Body of pancreas (tissue), 4 donors: ENCODE data around the gene DEPDC4.

ENCODE experiments used
- POLR2A ChIP-seq, 3 donors: fragments of 450-650 bp; IDR thresholded peaks; one replicate each; pipeline ENCODE4 v1.6.1; 2016; ENCODE audit warnings: antibody characterized with exemption in 3 of 3, mild to moderate bottlenecking in 2 of 3
- TF ChIP-seq, protein P1 (sequence below), 7 experiments: fragments of 450-650 bp in 4 of 7; fragments of 200-600 bp in 3 of 7; sonication (generic) in 3 of 7; IDR thresholded peaks; one replicate each; pipeline ENCODE4 v1.5.1; 2016 to 2019; ENCODE audit warnings: antibody characterized with exemption in 7 of 7

- TF ChIP-seq, protein P1, sequence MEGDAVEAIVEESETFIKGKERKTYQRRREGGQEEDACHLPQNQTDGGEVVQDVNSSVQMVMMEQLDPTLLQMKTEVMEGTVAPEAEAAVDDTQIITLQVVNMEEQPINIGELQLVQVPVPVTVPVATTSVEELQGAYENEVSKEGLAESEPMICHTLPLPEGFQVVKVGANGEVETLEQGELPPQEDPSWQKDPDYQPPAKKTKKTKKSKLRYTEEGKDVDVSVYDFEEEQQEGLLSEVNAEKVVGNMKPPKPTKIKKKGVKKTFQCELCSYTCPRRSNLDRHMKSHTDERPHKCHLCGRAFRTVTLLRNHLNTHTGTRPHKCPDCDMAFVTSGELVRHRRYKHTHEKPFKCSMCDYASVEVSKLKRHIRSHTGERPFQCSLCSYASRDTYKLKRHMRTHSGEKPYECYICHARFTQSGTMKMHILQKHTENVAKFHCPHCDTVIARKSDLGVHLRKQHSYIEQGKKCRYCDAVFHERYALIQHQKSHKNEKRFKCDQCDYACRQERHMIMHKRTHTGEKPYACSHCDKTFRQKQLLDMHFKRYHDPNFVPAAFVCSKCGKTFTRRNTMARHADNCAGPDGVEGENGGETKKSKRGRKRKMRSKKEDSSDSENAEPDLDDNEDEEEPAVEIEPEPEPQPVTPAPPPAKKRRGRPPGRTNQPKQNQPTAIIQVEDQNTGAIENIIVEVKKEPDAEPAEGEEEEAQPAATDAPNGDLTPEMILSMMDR (IDR thresholded peaks at IDR 0.05) = no peak
- TF ChIP-seq POLR2A (IDR thresholded peaks at IDR 0.05) = no peak
These were observed 59.6 kb downstream of the DEPDC4 start for GRCh38 chr12:100207311-100207710.
